Mucosa of descending colon (tissue), 3 donors: ENCODE results near the gene SLC38A4. TPM values are rescaled to one million over a fixed set of nuclear protein-coding genes. Genes with fewer than 3 reads are reported as not detected.

ENCODE experiments used
- ATAC-seq: fragments of 200-7000 bp; cut with Tn5 transposase; one replicate; pipeline ENCODE4 v1.9.1; 2020; ENCODE audit warnings: mild to moderate bottlenecking, moderate library complexity
- DNase-seq, 3 donors: peaks; one replicate each; pipeline ENCODE4 v3.0.0-alpha.2; 2020
- H3K36me3 ChIP-seq: fragments of 200-600 bp; one replicate; pipeline ENCODE4 v1.8.0; 2021; ENCODE audit warnings: low read depth, mild to moderate bottlenecking
- H3K4me1 ChIP-seq: fragments of 200-600 bp; one replicate; pipeline ENCODE4 v1.8.0; 2021; ENCODE audit warnings: low read depth, mild to moderate bottlenecking
- H3K4me3 ChIP-seq: fragments of 200-600 bp; one replicate; pipeline ENCODE4 v1.8.0; 2021; ENCODE audit warnings: mild to moderate bottlenecking
- H3K9me3 ChIP-seq: fragments of 200-600 bp; one replicate; pipeline ENCODE4 v1.8.0; 2021; ENCODE audit warnings: mild to moderate bottlenecking
- CTCF ChIP-seq: fragments of 200-600 bp; IDR thresholded peaks from one replicate; pipeline ENCODE4 v1.8.0; 2022; ENCODE audit warnings: antibody characterized with exemption, mild to moderate bottlenecking
- intact Hi-C, 2 donors: fragments of 100-400 bp; cut with DNase I in 1 of 2; cut with micrococcal nuclease in 1 of 2; formaldehyde crosslinking; loops; one replicate each; pipeline versions ENCODE4 v1.11.0 to v1.11.1; 2022; cut with DNase I, micrococcal nuclease
- total RNA-seq, 3 donors: library from RNA; stranded (reverse); fragmentation: NEBNext Ultra II Directional in 2 of 3; extraction: Animal tissue kit (Norgen Biotek cat#: 25700) in 2 of 3; gene quantifications; one replicate each; pipeline versions ENCODE4 v1.2.1 to v1.2.4, GENCODE V29; 2021 to 2023
- donor health status: DM: no; HTN: no; CAD: no; lungs with moderate emphysema.
- donor health status: DM: no; HTN: no; CAD: no.
- donor health status: DM: no; HTN: yes; CAD: no.

SLC38A4 gene
- total RNA-seq, 3 donors from 2014 or later = 1.7 to 18.6 (median 4.5) TPM

GRCh38 chr12:46831335-46832129 lies 5.7 kb upstream of the SLC38A4 start:
- Histone ChIP-seq H3K36me3 (no peaks in the 10 kb centered on the region), H3K9me3 (no peaks in the 10 kb centered on the region), H3K4me1 (peaks cover 4% of the 10 kb centered on the region), H3K4me3 (no peak overlapping the region)
- intact Hi-C loops = no loop called here
- ATAC-seq = peak; percentile 62
- DNase-seq = peak; percentile 19 to 54 (median 42)
- TF ChIP-seq CTCF = no peak

GRCh38 chr12:46830731-46831334 lies 5.0 kb upstream of the SLC38A4 start:
- no peak for TF ChIP-seq CTCF
- ATAC-seq = peak; percentile 70
- intact Hi-C loops = no loop called here
- Histone ChIP-seq H3K36me3 (no peaks in the 10 kb centered on the region), H3K4me1 (peaks cover 4% of the 10 kb centered on the region), H3K9me3 (no peaks in the 10 kb centered on the region), H3K4me3 (no peak overlapping the region)
- peak; percentile 23 to 49 (median 49) for DNase-seq

GRCh38 chr12:46824709-46825108 lies 1.1 kb downstream of the SLC38A4 start:
- no peak for TF ChIP-seq CTCF
- DNase-seq (peak in 1 of 3 donors; percentile 21), ATAC-seq (peak; percentile 54)
- H3K4me3 ChIP-seq = no peak overlapping the region
- H3K9me3 ChIP-seq = no peaks in the 10 kb centered on the region
- peaks cover 5% of the 10 kb centered on the region for H3K4me1 ChIP-seq
- H3K36me3 ChIP-seq = no peaks in the 10 kb centered on the region
- intact Hi-C loops = no loop called here

- no peaks in the 10 kb centered on the region for H3K9me3 ChIP-seq
- ATAC-seq = no peak
Observed at GRCh38 chr12:46818642-46819041, 7.2 kb downstream of the SLC38A4 start.

DNA sequence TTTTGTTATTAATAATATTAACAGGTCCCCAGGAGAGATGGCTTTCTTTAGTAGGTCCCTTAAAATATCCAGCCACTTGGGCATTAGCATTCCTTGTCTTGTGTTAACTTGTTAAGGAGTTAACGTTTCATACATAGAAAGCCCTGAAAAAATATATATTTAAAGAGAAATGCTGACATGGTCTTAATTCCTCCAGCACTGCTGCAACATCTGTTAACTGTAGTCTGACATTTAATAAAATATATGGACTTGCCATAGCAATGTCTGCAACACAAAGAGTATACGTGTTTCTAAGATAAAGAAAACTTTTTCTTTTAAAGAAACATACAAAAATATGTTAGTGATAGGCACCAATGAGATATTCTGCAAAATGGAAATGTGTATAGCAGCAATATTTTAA lies 10.0 kb downstream of the SLC38A4 start:
- Histone ChIP-seq H3K9me3 (no peaks in the 10 kb centered on the region), H3K4me1 (no peaks in the 10 kb centered on the region), H3K36me3 (no peaks in the 10 kb centered on the region), H3K4me3 (no peak overlapping the region)
- ATAC-seq (no peak), DNase-seq (no peak)
- no peak for TF ChIP-seq CTCF
- intact Hi-C loops = no loop called here

More at GRCh38 chr12:46818642-46819041, 7.2 kb downstream of the SLC38A4 start:
- DNase-seq = no peak
- TF ChIP-seq CTCF = no peak
- Histone ChIP-seq H3K36me3 (no peaks in the 10 kb centered on the region), H3K4me1 (no peaks in the 10 kb centered on the region), H3K4me3 (no peak overlapping the region)
- intact Hi-C loops = no loop called here
